Nephron (organoid): ENCODE measurements around the gene SLC38A10.

ENCODE experiments used
- H3K27ac Mint-ChIP-seq, 3 experiments: 2 replicates each; pipeline ENCODE4 v1.8.0; 2020; ENCODE audit warnings: mixed read lengths in 3 of 3, mild to moderate bottlenecking in 2 of 3, moderate library complexity in 1 of 3
- H3K27me3 Mint-ChIP-seq: 2 replicates; pipeline ENCODE4 v1.8.0; 2021; ENCODE audit warnings: low read depth, mild to moderate bottlenecking, moderate library complexity, mixed read lengths
- H3K36me3 Mint-ChIP-seq: 2 replicates; pipeline ENCODE4 v1.8.0; 2020; ENCODE audit warnings: low read depth, mixed read lengths
- H3K4me1 Mint-ChIP-seq: 2 replicates; pipeline ENCODE4 v1.8.0; 2020; ENCODE audit warnings: mixed read lengths
- H3K4me3 Mint-ChIP-seq, 3 experiments: 2 replicates each; pipeline ENCODE4 v1.8.0; 2020; ENCODE audit warnings: mild to moderate bottlenecking in 3 of 3, mixed read lengths in 3 of 3, moderate library complexity in 2 of 3
- H3K9me3 Mint-ChIP-seq: 2 replicates; pipeline ENCODE4 v1.8.0; 2020; ENCODE audit warnings: mixed read lengths
- TF ChIP-seq, protein P1 (sequence below), 3 experiments: fragments of 200-600 bp; sonication (generic); IDR thresholded peaks; one replicate each; pipeline ENCODE4 v1.5.0; 2021; ENCODE audit warnings: antibody characterized with exemption in 3 of 3; ENCODE audit not compliant: unreplicated experiment in 3 of 3

Gene SLC38A10

DNA sequence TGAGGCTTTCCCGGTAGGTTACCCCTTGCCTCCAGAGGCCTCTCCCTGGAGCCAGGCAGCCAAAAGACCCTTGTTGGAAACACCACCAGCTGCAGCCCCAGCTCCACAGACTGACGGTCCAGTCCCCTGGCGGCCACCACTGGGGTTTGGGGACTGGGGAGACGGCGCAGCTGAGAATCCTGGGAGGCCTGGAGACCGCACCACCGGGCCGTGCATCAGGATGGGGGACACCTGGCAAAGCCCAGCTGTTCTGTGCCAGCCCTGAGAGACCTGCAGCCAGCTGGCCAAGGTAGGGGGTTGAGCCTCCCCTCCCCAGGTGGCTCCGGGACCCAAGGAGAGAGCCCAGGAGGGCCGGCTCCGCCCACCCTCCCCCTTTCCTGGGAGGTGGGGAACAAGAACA is 8.3 kb upstream of the SLC38A10 start:
- Mint-ChIP-seq H3K36me3 (no peaks in the 10 kb centered on the region), H3K9me3 (no peaks in the 10 kb centered on the region), H3K4me1 (peaks cover 13% of the 10 kb centered on the region), H3K4me3 (no peak overlapping the region), H3K27me3 (peaks cover 6% of the 10 kb centered on the region), H3K27ac (no peak overlapping the region)
- TF ChIP-seq, protein P1, sequence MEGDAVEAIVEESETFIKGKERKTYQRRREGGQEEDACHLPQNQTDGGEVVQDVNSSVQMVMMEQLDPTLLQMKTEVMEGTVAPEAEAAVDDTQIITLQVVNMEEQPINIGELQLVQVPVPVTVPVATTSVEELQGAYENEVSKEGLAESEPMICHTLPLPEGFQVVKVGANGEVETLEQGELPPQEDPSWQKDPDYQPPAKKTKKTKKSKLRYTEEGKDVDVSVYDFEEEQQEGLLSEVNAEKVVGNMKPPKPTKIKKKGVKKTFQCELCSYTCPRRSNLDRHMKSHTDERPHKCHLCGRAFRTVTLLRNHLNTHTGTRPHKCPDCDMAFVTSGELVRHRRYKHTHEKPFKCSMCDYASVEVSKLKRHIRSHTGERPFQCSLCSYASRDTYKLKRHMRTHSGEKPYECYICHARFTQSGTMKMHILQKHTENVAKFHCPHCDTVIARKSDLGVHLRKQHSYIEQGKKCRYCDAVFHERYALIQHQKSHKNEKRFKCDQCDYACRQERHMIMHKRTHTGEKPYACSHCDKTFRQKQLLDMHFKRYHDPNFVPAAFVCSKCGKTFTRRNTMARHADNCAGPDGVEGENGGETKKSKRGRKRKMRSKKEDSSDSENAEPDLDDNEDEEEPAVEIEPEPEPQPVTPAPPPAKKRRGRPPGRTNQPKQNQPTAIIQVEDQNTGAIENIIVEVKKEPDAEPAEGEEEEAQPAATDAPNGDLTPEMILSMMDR (IDR thresholded peaks at IDR 0.05; ENCODE audit: unreplicated experiment in 3 of 3): no peak

DNA sequence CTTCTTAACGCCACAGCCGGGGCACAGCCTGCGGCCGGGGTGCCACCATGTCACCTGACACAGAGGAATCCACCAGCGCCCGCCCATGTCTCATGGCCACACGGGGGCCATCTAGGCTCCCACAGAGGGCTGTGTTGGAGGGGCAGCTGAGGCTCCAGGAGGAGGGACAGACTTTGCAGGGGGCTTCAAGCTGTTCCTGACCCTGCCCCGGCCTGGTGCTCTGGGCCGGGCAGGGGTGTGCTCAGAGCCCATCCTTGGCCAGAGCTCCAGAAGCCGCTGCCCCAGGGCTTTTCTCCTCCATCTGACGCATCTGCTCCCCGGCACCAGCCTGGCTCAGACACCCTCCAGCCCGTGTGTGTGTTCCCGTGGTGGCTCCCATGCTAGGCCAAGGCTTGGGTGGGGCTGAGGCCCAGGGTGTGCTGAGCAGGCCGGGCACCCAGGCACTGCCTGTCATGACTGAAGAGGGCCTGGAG is 7.8 kb upstream of the SLC38A10 start:
- no peaks in the 10 kb centered on the region for H3K9me3 Mint-ChIP-seq
- H3K27ac Mint-ChIP-seq: peak overlapping the region in 1 of 3 experiments; percentile 74
- H3K27me3 Mint-ChIP-seq: peaks cover 6% of the 10 kb centered on the region
- peaks cover 13% of the 10 kb centered on the region for H3K4me1 Mint-ChIP-seq
- peak overlapping the region in 1 of 3 experiments; percentile 21 for H3K4me3 Mint-ChIP-seq
- TF ChIP-seq, protein P1 (IDR thresholded peaks at IDR 0.05; ENCODE audit: unreplicated experiment in 3 of 3): no peak
- H3K36me3 Mint-ChIP-seq: no peaks in the 10 kb centered on the region

DNA sequence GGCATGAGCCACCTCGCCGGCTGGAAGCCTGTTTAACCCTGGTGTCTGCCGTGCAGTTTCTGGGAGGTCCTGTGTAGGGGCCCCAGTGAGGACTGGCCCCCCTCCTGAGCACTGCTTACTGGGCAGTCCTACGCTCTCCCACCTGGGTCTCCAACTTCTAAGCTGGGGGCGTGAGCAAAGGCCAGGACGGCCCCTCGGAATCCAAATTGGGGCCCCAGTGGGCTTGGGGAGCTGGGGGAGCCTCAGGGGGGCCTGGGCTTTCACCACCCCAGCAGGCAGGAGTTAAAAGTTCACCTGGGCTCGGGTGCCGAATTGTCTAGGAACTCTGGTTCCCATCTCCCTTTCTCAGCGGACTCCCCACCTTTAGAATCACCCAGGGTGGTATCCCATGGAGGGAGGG is 7.2 kb upstream of the SLC38A10 start:
- Mint-ChIP-seq H3K4me1 (peaks cover 13% of the 10 kb centered on the region), H3K36me3 (no peaks in the 10 kb centered on the region), H3K27ac (peak overlapping the region in 1 of 3 experiments; percentile 74), H3K4me3 (no peak overlapping the region), H3K27me3 (peaks cover 6% of the 10 kb centered on the region), H3K9me3 (no peaks in the 10 kb centered on the region)
- TF ChIP-seq, protein P1 (IDR thresholded peaks at IDR 0.05; ENCODE audit: unreplicated experiment in 3 of 3): no peak

DNA sequence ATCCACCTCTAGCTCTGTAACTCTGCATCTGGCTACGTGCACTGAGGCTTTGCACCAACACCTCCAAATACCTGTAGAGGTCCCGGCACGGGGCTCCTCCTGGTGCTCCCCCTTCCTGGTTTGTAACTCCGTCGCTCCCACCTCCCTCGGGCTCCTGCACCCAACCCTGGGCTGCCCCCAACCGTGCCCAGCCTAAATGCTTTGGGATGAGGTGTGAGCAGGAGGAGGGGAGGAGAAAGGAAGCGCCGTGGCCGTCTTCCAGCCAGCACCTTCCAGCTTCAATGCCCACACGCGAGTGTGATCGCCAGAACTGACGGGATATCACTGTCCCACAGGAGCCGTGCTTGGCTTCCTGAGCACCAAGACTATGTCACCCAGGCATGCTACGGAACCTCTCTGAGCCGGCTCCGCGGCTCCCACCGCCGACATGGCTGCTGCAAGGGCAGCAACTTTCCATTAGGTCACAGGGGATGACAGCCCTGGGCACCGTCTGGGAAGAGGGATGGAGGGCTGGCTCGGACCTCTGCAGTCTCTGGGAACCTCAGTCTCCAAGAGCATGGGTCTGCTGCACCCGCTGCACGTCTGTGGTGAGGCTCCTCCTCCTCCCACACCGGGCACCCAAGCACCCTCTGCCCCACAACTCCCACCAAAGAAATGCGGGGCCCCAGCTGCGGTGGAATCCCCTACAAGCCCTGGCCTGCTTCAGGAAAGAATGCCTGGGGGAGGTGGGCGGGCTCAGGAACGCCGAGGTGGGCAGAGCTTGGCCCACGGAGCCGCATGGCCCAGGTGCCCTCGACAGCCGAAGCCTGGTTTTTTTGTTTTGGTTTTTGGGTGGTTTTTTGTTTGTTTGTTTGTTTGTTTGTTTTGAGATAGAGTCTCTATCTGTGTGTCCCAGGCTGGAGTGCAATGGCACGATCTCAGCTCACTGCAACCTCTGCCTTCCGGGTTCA is 6.4 kb upstream of the SLC38A10 start:
- H3K27ac Mint-ChIP-seq: no peak overlapping the region
- TF ChIP-seq, protein P1 (IDR thresholded peaks at IDR 0.05; ENCODE audit: unreplicated experiment in 3 of 3): no peak
- H3K9me3 Mint-ChIP-seq: no peaks in the 10 kb centered on the region
- peaks cover 6% of the 10 kb centered on the region for H3K27me3 Mint-ChIP-seq
- H3K4me3 Mint-ChIP-seq: no peak overlapping the region
- peaks cover 13% of the 10 kb centered on the region for H3K4me1 Mint-ChIP-seq
- no peaks in the 10 kb centered on the region for H3K36me3 Mint-ChIP-seq

DNA sequence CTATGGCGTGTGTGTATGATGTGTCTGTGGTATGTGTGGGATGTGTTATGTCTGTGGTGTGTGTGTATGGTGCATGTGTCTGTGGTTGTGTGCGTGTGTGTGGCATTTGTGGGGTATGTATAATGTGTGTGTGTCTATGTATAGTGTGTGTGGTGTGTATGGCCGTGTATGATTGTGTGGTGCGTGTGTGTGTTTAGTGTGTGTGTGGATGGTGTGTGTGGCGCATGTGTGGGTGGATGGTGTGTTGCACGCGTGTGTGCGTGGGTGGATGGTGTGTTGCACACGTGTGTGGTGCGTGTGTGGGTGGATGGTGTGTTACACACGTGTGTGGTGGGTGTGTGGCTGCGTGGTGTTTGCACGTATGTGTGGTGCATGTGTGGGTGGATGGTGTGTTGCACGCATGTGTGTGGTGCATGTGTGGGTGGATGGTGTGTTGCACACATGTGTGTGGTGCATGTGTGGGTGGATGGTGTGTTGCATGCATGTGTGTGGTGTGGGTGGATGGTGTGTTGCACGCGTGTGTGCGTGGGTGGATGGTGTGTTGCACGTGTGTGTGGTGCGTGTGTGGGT is 5.6 kb upstream of the SLC38A10 start:
- H3K4me3 Mint-ChIP-seq: no peak overlapping the region
- peaks cover 15% of the 10 kb centered on the region for H3K4me1 Mint-ChIP-seq
- no peaks in the 10 kb centered on the region for H3K36me3 Mint-ChIP-seq
- TF ChIP-seq, protein P1 (IDR thresholded peaks at IDR 0.05; ENCODE audit: unreplicated experiment in 3 of 3): no peak
- H3K9me3 Mint-ChIP-seq: no peaks in the 10 kb centered on the region
- H3K27ac Mint-ChIP-seq: peak overlapping the region in 2 of 3 experiments; percentile 0 to 50
- peaks cover 3% of the 10 kb centered on the region for H3K27me3 Mint-ChIP-seq
